Sigmoid colon (tissue), 7 donors: ENCODE data around the gene TMTC2. TPM values are rescaled to one million over a fixed set of nuclear protein-coding genes. Genes with fewer than 3 reads are reported as not detected.

Experiments
- DNase-seq: peaks from one replicate; pipeline ENCODE4 v3.0.0-alpha.2; 2019
- H3K27ac ChIP-seq, 4 donors: fragments of 200-600 bp; sonication (generic); one replicate each; pipeline ENCODE4 v1.5.1; 2016 to 2019; ENCODE audit warnings: mild to moderate bottlenecking in 1 of 4
- H3K27me3 ChIP-seq, 3 donors: fragments of 200-600 bp; sonication (generic); one replicate each; pipeline ENCODE4 v1.5.1; 2019; ENCODE audit warnings: mild to moderate bottlenecking in 1 of 3
- H3K36me3 ChIP-seq, 4 donors: fragments of 200-600 bp; sonication (generic); one replicate each; pipeline ENCODE4 v1.5.1; 2016 to 2019
- H3K4me1 ChIP-seq, 4 donors: fragments of 200-600 bp; sonication (generic); one replicate each; pipeline ENCODE4 v1.5.1; 2017 to 2019
- H3K4me3 ChIP-seq, 4 donors: fragments of 200-600 bp; sonication (generic); one replicate each; pipeline ENCODE4 v1.5.1; 2017 to 2019; ENCODE audit warnings: mild to moderate bottlenecking in 2 of 4, moderate library complexity in 1 of 4
- H3K9me3 ChIP-seq, 4 donors: fragments of 200-600 bp in 3 of 4; sonication (generic) in 3 of 4; one replicate each; pipeline versions ENCODE4 v1.5.1 to v1.6.1; 2013 to 2019
- CTCF ChIP-seq, 4 experiments: fragments of 450-650 bp in 3 of 4; fragments of 200-600 bp in 1 of 4; IDR thresholded peaks; one replicate each; pipeline ENCODE4 v1.5.1; 2016 to 2019; ENCODE audit warnings: antibody characterized with exemption in 4 of 4, mild to moderate bottlenecking in 3 of 4, moderate library complexity in 2 of 4
- EP300 ChIP-seq, 4 donors: sonication (generic); formaldehyde crosslinking; IDR thresholded peaks; one replicate each; pipeline ENCODE4 v1.6.1; 2017; ENCODE audit warnings: antibody characterized with exemption in 4 of 4
- POLR2A ChIP-seq, 2 donors: fragments of 450-650 bp; IDR thresholded peaks; one replicate each; pipeline ENCODE4 v1.6.1; 2016; ENCODE audit warnings: antibody characterized with exemption in 2 of 2, mild to moderate bottlenecking in 2 of 2, moderate library complexity in 2 of 2
- POLR2AphosphoS5 ChIP-seq, 4 donors: sonication (generic); formaldehyde crosslinking; IDR thresholded peaks; one replicate each; pipeline ENCODE4 v1.6.1; 2017; ENCODE audit warnings: antibody characterized with exemption in 4 of 4
- WGBS, 2 donors: extraction: QIAGEN DNeasy Blood & Tissue Kit; methylation state at CpG; one replicate each; pipeline ENCODE4 v1.1.7; 2013; 5-methylcytosine and 5-hydroxymethylcytosine counted together
- intact Hi-C: fragments of 100-400 bp; cut with DNase I; formaldehyde crosslinking; loops from one replicate; pipeline ENCODE4 v1.15.1; 2023
- polyA plus RNA-seq, 3 donors: library from polyadenylated mRNA; stranded (reverse); fragments of 200-250 nt; gene quantifications; one replicate each; pipeline ENCODE4 v1.2.3, GENCODE V29; 2013
- total RNA-seq, 4 donors: library from RNA; depleted of rRNA; stranded (reverse); fragments of >200 nt; gene quantifications; one replicate each; pipeline ENCODE4 v1.1.0, GENCODE V29; 2016
- donor health status: healthy with polysubstance abuse.
- donor health status: Bipolar disorder and iron deficiency.
- donor health status: healthy.

The TMTC2 gene
- total and polyA plus RNA-seq, 7 donors, result 1.2 to 74.4 (median 61.2) TPM

- intact Hi-C loops, result no loop called here
- Histone ChIP-seq H3K27ac (no peak overlapping the region), H3K36me3 (no peaks in the 10 kb centered on the region), H3K9me3 (no peaks in the 10 kb centered on the region), H3K4me3 (no peak overlapping the region), H3K27me3 (no peaks in the 10 kb centered on the region), H3K4me1 (peaks cover 0 to 12% (median 2%) of the 10 kb centered on the region in 4 donors)
- 68 to 87% methylated on average over 6 of the region's 6 CpGs for WGBS, 2 donors
- TF ChIP-seq EP300 (IDR thresholded peaks at IDR 0.05) (no peak), CTCF (IDR thresholded peaks at IDR 0.05) (no peak), POLR2AphosphoS5 (IDR thresholded peaks at IDR 0.05) (no peak), POLR2A (IDR thresholded peaks at IDR 0.05) (no peak)
- DNase-seq, result no peak
Observed at GRCh38 chr12:83059107-83059506, 372.4 kb downstream of the TMTC2 start.

- Histone ChIP-seq H3K4me3 (no peak overlapping the region), H3K27ac (no peak overlapping the region), H3K4me1 (peaks cover 0 to 18% (median 4%) of the 10 kb centered on the region in 4 donors), H3K9me3 (no peaks in the 10 kb centered on the region), H3K27me3 (no peaks in the 10 kb centered on the region), H3K36me3 (no peaks in the 10 kb centered on the region)
- DNase-seq, result no peak
- WGBS, 2 donors, result 90 to 97% methylated on average over 1 of the region's 1 CpG
- TF ChIP-seq POLR2A (IDR thresholded peaks at IDR 0.05), result no peak
- TF ChIP-seq POLR2AphosphoS5 (IDR thresholded peaks at IDR 0.05), result no peak
- TF ChIP-seq EP300 (IDR thresholded peaks at IDR 0.05), result no peak
- TF ChIP-seq CTCF (IDR thresholded peaks at IDR 0.05), result no peak
- intact Hi-C loops, result no loop called here
Observed at GRCh38 chr12:83065562-83065961, 378.9 kb downstream of the TMTC2 start.

- no peak overlapping the region for H3K27ac ChIP-seq
- H3K4me1 ChIP-seq, result peaks cover 0 to 8% (median 3%) of the 10 kb centered on the region in 4 donors
- intact Hi-C loops, result no loop called here
- DNase-seq, result no peak
- H3K9me3 ChIP-seq, result no peaks in the 10 kb centered on the region
- H3K27me3 ChIP-seq, result no peaks in the 10 kb centered on the region
- TF ChIP-seq POLR2A (IDR thresholded peaks at IDR 0.05) (no peak), CTCF (IDR thresholded peaks at IDR 0.05) (no peak), EP300 (IDR thresholded peaks at IDR 0.05) (no peak), POLR2AphosphoS5 (IDR thresholded peaks at IDR 0.05) (no peak)
- no peak overlapping the region for H3K4me3 ChIP-seq
- no peaks in the 10 kb centered on the region for H3K36me3 ChIP-seq
Observed at GRCh38 chr12:83067981-83068380, 381.3 kb downstream of the TMTC2 start.

GRCh38 chr12:83074358-83074894 is 387.7 kb downstream of the TMTC2 start:
- intact Hi-C loops, result no loop called here
- no peak for DNase-seq
- H3K4me3 ChIP-seq, result no peak overlapping the region
- TF ChIP-seq EP300 (IDR thresholded peaks at IDR 0.05), result no peak
- TF ChIP-seq POLR2AphosphoS5 (IDR thresholded peaks at IDR 0.05), result no peak
- no peak for TF ChIP-seq CTCF (IDR thresholded peaks at IDR 0.05)
- no peak for TF ChIP-seq POLR2A (IDR thresholded peaks at IDR 0.05)
- no peak overlapping the region for H3K27ac ChIP-seq
- H3K36me3 ChIP-seq, result no peaks in the 10 kb centered on the region
- peaks cover 0 to 11% (median 0%) of the 10 kb centered on the region in 4 donors for H3K4me1 ChIP-seq
- 91 to 95% methylated on average over 6 of the region's 6 CpGs for WGBS, 2 donors
- peaks cover 0 to 3% (median 0%) of the 10 kb centered on the region in 4 donors for H3K9me3 ChIP-seq
- H3K27me3 ChIP-seq, result no peaks in the 10 kb centered on the region

GRCh38 chr12:83075471-83075870 is 388.8 kb downstream of the TMTC2 start:
- H3K27me3 ChIP-seq, result no peaks in the 10 kb centered on the region
- no peak overlapping the region for H3K27ac ChIP-seq
- DNase-seq, result no peak
- no peak for TF ChIP-seq CTCF (IDR thresholded peaks at IDR 0.05)
- no peak for TF ChIP-seq POLR2A (IDR thresholded peaks at IDR 0.05)
- no peak for TF ChIP-seq POLR2AphosphoS5 (IDR thresholded peaks at IDR 0.05)
- no peak for TF ChIP-seq EP300 (IDR thresholded peaks at IDR 0.05)
- H3K4me3 ChIP-seq, result no peak overlapping the region
- intact Hi-C loops, result no loop called here
- peaks cover 0 to 11% (median 0%) of the 10 kb centered on the region in 4 donors for H3K4me1 ChIP-seq
- peaks cover 0 to 3% (median 0%) of the 10 kb centered on the region in 4 donors for H3K9me3 ChIP-seq
- 91 to 92% methylated on average over 1 of the region's 1 CpG for WGBS, 2 donors
- no peaks in the 10 kb centered on the region for H3K36me3 ChIP-seq
